Activated T-helper 9 cell treated with anti-CD3 and anti-CD28 coated beads, Interleukin-2, amount 50 U/mL, for 16 hours (primary cell): ENCODE measurements around the gene TMEM158.

Experiments
- DNase-seq: peaks from one replicate; pipeline ENCODE4 v3.0.0-alpha.2; 2020; ENCODE audit warnings: low read depth

The TMEM158 gene

GRCh38 chr3:45199837-45200648 is 26.0 kb downstream of the TMEM158 start:
- no peak for DNase-seq

GRCh38 chr3:45198264-45199260 is 27.5 kb downstream of the TMEM158 start:
- DNase-seq, result no peak

GRCh38 chr3:45194791-45195190 is 31.3 kb downstream of the TMEM158 start:
- no peak for DNase-seq

- DNase-seq, result no peak
Measured at GRCh38 chr3:45191924-45192417, 34.1 kb downstream of the TMEM158 start.

- no peak for DNase-seq
Measured at GRCh38 chr3:45191424-45191823, 34.7 kb downstream of the TMEM158 start.

GRCh38 chr3:45188719-45189659 is 37.1 kb downstream of the TMEM158 start:
- no peak for DNase-seq

- no peak for DNase-seq
Measured at GRCh38 chr3:45187694-45188141, 38.4 kb downstream of the TMEM158 start.

- DNase-seq, result no peak
Measured at GRCh38 chr3:45186871-45187270, 39.2 kb downstream of the TMEM158 start.

- DNase-seq, result no peak
Measured at GRCh38 chr3:45185461-45185860, 40.6 kb downstream of the TMEM158 start.

GRCh38 chr3:45185052-45185451 is 41.0 kb downstream of the TMEM158 start:
- no peak for DNase-seq

GRCh38 chr3:45183872-45184262 is 42.2 kb downstream of the TMEM158 start:
- DNase-seq, result no peak

- DNase-seq, result no peak
Measured at GRCh38 chr3:45182915-45183871, 42.9 kb downstream of the TMEM158 start.

- DNase-seq, result no peak
Measured at GRCh38 chr3:45181496-45181895, 44.6 kb downstream of the TMEM158 start.

- no peak for DNase-seq
Measured at GRCh38 chr3:45180899-45181298, 45.2 kb downstream of the TMEM158 start.

GRCh38 chr3:45180051-45180450 is 46.0 kb downstream of the TMEM158 start:
- DNase-seq, result no peak

- no peak for DNase-seq
Measured at GRCh38 chr3:45179163-45179562, 46.9 kb downstream of the TMEM158 start.

GRCh38 chr3:45178183-45179023 is 47.7 kb downstream of the TMEM158 start:
- DNase-seq, result no peak

- DNase-seq, result no peak
Measured at GRCh38 chr3:45176912-45177311, 49.2 kb downstream of the TMEM158 start.
